KMS-11 (cell line): ENCODE measurements around the gene RNF25.

Source experiments
- H2AFZ ChIP-seq: fragments of 200-600 bp; sonication (generic); 2 replicates; pipeline ENCODE4 v1.6.1; 2016; ENCODE audit warnings: antibody characterized with exemption, mixed run types, low read depth
- H3K27ac ChIP-seq: fragments of 200-600 bp; sonication (generic); 2 replicates; pipeline ENCODE4 v1.6.1; 2016; ENCODE audit warnings: mild to moderate bottlenecking, mixed run types
- H3K27me3 ChIP-seq: fragments of 200-600 bp; sonication (generic); 2 replicates; pipeline ENCODE4 v1.6.1; 2017; ENCODE audit warnings: mild to moderate bottlenecking, low read depth, mixed run types, moderate library complexity; ENCODE audit not compliant: insufficient read depth
- H3K36me3 ChIP-seq: fragments of 200-600 bp; sonication (generic); 2 replicates; pipeline ENCODE4 v1.6.1; 2017; ENCODE audit warnings: mild to moderate bottlenecking, mixed run types; ENCODE audit not compliant: insufficient read depth
- H3K4me1 ChIP-seq: fragments of 200-600 bp; sonication (generic); 2 replicates; pipeline ENCODE4 v1.6.1; 2016; ENCODE audit warnings: mild to moderate bottlenecking, low read depth, mixed run types; ENCODE audit not compliant: poor library complexity, severe bottlenecking
- H3K4me2 ChIP-seq: fragments of 200-600 bp; sonication (generic); 2 replicates; pipeline ENCODE4 v1.7.0; 2016; ENCODE audit warnings: mild to moderate bottlenecking, mixed run types
- H3K4me3 ChIP-seq: fragments of 200-600 bp; sonication (generic); IDR thresholded peaks from 2 replicates; pipeline ENCODE4 v1.6.1; 2017; ENCODE audit warnings: low read depth, low read length, mixed read lengths; ENCODE audit not compliant: insufficient read depth
- H3K79me2 ChIP-seq: fragments of 200-600 bp; sonication (generic); 2 replicates; pipeline ENCODE4 v1.6.1; 2016; ENCODE audit warnings: low read depth, mixed run types; ENCODE audit not compliant: insufficient read depth
- H3K9ac ChIP-seq: fragments of 200-600 bp; sonication (generic); 2 replicates; pipeline ENCODE4 v1.6.1; 2016; ENCODE audit warnings: mild to moderate bottlenecking, mixed run types
- H4K20me1 ChIP-seq: fragments of 200-600 bp; sonication (generic); 2 replicates; pipeline ENCODE4 v1.6.1; 2016; ENCODE audit warnings: mild to moderate bottlenecking, mixed run types; ENCODE audit not compliant: insufficient read depth
- CTCF ChIP-seq: fragments of 200-600 bp; sonication (generic); conservative IDR thresholded peaks from 2 replicates; pipeline ENCODE4 v1.6.1; 2017; ENCODE audit warnings: low read depth, mild to moderate bottlenecking, antibody characterized with exemption, low read length, moderate library complexity, mixed read lengths

Gene RNF25

GRCh38 chr2:218709908-218710307, 38.1 kb upstream of the RNF25 start:
- Histone ChIP-seq H3K36me3 (no peaks in the 10 kb centered on the region), H3K27me3 (no peaks in the 10 kb centered on the region), H4K20me1 (no peaks in the 10 kb centered on the region), H3K4me1 (peaks cover 48% of the 10 kb centered on the region), H3K79me2 (peaks cover 31% of the 10 kb centered on the region), H3K9ac (no peak overlapping the region), H3K4me3 (no peak overlapping the region), H3K27ac (no peak overlapping the region), H3K4me2 (peak overlapping the region; percentile 47; the same call in 1 of the 2 replicates), H2AFZ (no peak overlapping the region)
- no peak for TF ChIP-seq CTCF

GRCh38 chr2:218708086-218708485, 36.3 kb upstream of the RNF25 start:
- Histone ChIP-seq H3K4me3 (no peak overlapping the region), H3K9ac (no peak overlapping the region), H3K4me1 (peaks cover 48% of the 10 kb centered on the region), H2AFZ (no peak overlapping the region), H3K79me2 (peaks cover 20% of the 10 kb centered on the region), H3K27ac (peak overlapping the region; percentile 38; the same call in 1 of the 2 replicates), H3K36me3 (no peaks in the 10 kb centered on the region), H3K27me3 (no peaks in the 10 kb centered on the region), H4K20me1 (no peaks in the 10 kb centered on the region), H3K4me2 (peak overlapping the region; percentile 41; the same call in 1 of the 2 replicates)
- TF ChIP-seq CTCF = no peak

GRCh38 chr2:218703341-218703740, 31.5 kb upstream of the RNF25 start:
- Histone ChIP-seq H3K4me3 (no peak overlapping the region), H3K27me3 (no peaks in the 10 kb centered on the region), H3K4me2 (no peak overlapping the region), H2AFZ (no peak overlapping the region), H4K20me1 (no peaks in the 10 kb centered on the region), H3K79me2 (no peaks in the 10 kb centered on the region), H3K36me3 (no peaks in the 10 kb centered on the region), H3K27ac (no peak overlapping the region), H3K9ac (no peak overlapping the region), H3K4me1 (peaks cover 18% of the 10 kb centered on the region)
- TF ChIP-seq CTCF = no peak

- no peak overlapping the region for H3K4me3 ChIP-seq
- H4K20me1 ChIP-seq = no peaks in the 10 kb centered on the region
- H3K4me2 ChIP-seq = no peak overlapping the region
- H3K79me2 ChIP-seq = no peaks in the 10 kb centered on the region
- no peak overlapping the region for H3K9ac ChIP-seq
- H3K27me3 ChIP-seq = no peaks in the 10 kb centered on the region
- H3K36me3 ChIP-seq = no peaks in the 10 kb centered on the region
- no peak overlapping the region for H3K27ac ChIP-seq
- H3K4me1 ChIP-seq = peaks cover 2% of the 10 kb centered on the region
- no peak overlapping the region for H2AFZ ChIP-seq
- no peak for TF ChIP-seq CTCF
Observed at GRCh38 chr2:218701806-218702205, 30.0 kb upstream of the RNF25 start.

- Histone ChIP-seq H3K9ac (no peak overlapping the region), H3K79me2 (no peaks in the 10 kb centered on the region), H3K36me3 (no peaks in the 10 kb centered on the region), H2AFZ (no peak overlapping the region), H4K20me1 (no peaks in the 10 kb centered on the region), H3K4me2 (no peak overlapping the region), H3K27me3 (no peaks in the 10 kb centered on the region), H3K4me3 (no peak overlapping the region), H3K27ac (no peak overlapping the region), H3K4me1 (no peaks in the 10 kb centered on the region)
- TF ChIP-seq CTCF = no peak
Observed at GRCh38 chr2:218698885-218699284, 27.1 kb upstream of the RNF25 start.
